Activated CD4-positive, alpha-beta memory T cell treated with anti-CD3 and anti-CD28 coated beads for 36 hours (primary cell): Measurements from ENCODE around the gene NBAS. TPM values are rescaled to one million over a fixed set of nuclear protein-coding genes. Genes with fewer than 3 reads are reported as not detected.
"Not testable (repeated sequence)": the region's sequence is repeated elsewhere in the genome, so short reads cannot be mapped to it uniquely, and the experiment has no call there.

ENCODE experiments used
- CTCF ChIA-PET: fragments of 350-600 bp; sonication (Branson Sonifier 250); formaldehyde crosslinking; loops from one replicate; lab custom pipeline; 2021; ENCODE audit warnings: antibody characterized with exemption, inconsistent platforms; lab: Charles Lee
- POLR2A ChIA-PET: fragments of 350-600 bp; sonication (Branson Sonifier 250); formaldehyde crosslinking; loops from one replicate; lab custom pipeline; 2021; ENCODE audit warnings: antibody characterized with exemption; lab: Charles Lee
- DNase-seq: peaks from one replicate; pipeline ENCODE4 v3.0.0-alpha.2; 2020
- H3K27ac Mint-ChIP-seq: one replicate; pipeline ENCODE4 v1.8.0; 2021; ENCODE audit warnings: mixed read lengths
- H3K27me3 Mint-ChIP-seq: one replicate; pipeline ENCODE4 v1.8.0; 2021; ENCODE audit warnings: mixed read lengths
- H3K36me3 Mint-ChIP-seq: one replicate; pipeline ENCODE4 v1.8.0; 2021; ENCODE audit warnings: mixed read lengths
- H3K4me1 Mint-ChIP-seq: one replicate; pipeline ENCODE4 v1.8.0; 2021; ENCODE audit warnings: low read depth, mixed read lengths
- H3K4me3 Mint-ChIP-seq: one replicate; pipeline ENCODE4 v1.8.0; 2021; ENCODE audit warnings: mild to moderate bottlenecking, mixed read lengths
- H3K9me3 Mint-ChIP-seq: one replicate; pipeline ENCODE4 v1.8.0; 2021; ENCODE audit warnings: mixed read lengths
- intact Hi-C: fragments of 100-400 bp; cut with micrococcal nuclease; formaldehyde crosslinking; loops from one replicate; pipeline ENCODE4 v1.15.1; 2023
- total RNA-seq, 2 experiments: library from RNA; stranded (reverse); gene quantifications; one replicate each; pipeline ENCODE4 v1.2.3, GENCODE V29; 2021

Gene NBAS
- total RNA-seq, 2 experiments from 2014 or later = 40.1 to 44.0 TPM

- CTCF ChIA-PET = interaction anchor here (1.4 kb wide), 1 partner anchor 67 kb away, joined by 4 read pairs; no protein-coding TSS in a partner anchor
- Mint-ChIP-seq H3K4me3 (no peak overlapping the region), H3K27ac (no peak overlapping the region), H3K27me3 (no peaks in the 10 kb centered on the region), H3K9me3 (no peaks in the 10 kb centered on the region), H3K4me1 (no peaks in the 10 kb centered on the region), H3K36me3 (peaks cover 43% of the 10 kb centered on the region)
- POLR2A ChIA-PET = no interaction called here
- intact Hi-C loops = no loop called here
- DNase-seq = no peak
Observed at GRCh38 chr2:15510552-15510951, 50.6 kb downstream of the NBAS start.

GRCh38 chr2:15510131-15510530, 51.0 kb downstream of the NBAS start:
- intact Hi-C loops = no loop called here
- H3K4me3 Mint-ChIP-seq = no peak overlapping the region
- CTCF ChIA-PET = interaction anchor here (1.4 kb wide), 1 partner anchor 67 kb away, joined by 4 read pairs; no protein-coding TSS in a partner anchor
- H3K9me3 Mint-ChIP-seq = no peaks in the 10 kb centered on the region
- no peak overlapping the region for H3K27ac Mint-ChIP-seq
- POLR2A ChIA-PET = no interaction called here
- H3K27me3 Mint-ChIP-seq = no peaks in the 10 kb centered on the region
- peaks cover 43% of the 10 kb centered on the region for H3K36me3 Mint-ChIP-seq
- peaks cover 2% of the 10 kb centered on the region for H3K4me1 Mint-ChIP-seq
- DNase-seq = no peak

GRCh38 chr2:15507697-15508096, 53.4 kb downstream of the NBAS start:
- peaks cover 2% of the 10 kb centered on the region for H3K4me1 Mint-ChIP-seq
- H3K36me3 Mint-ChIP-seq = peaks cover 36% of the 10 kb centered on the region
- CTCF ChIA-PET = no interaction called here
- H3K27ac Mint-ChIP-seq = no peak overlapping the region
- POLR2A ChIA-PET = no interaction called here
- H3K27me3 Mint-ChIP-seq = no peaks in the 10 kb centered on the region
- DNase-seq = no peak
- H3K9me3 Mint-ChIP-seq = no peaks in the 10 kb centered on the region
- intact Hi-C loops = no loop called here
- H3K4me3 Mint-ChIP-seq = no peak overlapping the region

- Mint-ChIP-seq H3K4me3 (no peak overlapping the region), H3K27me3 (no peaks in the 10 kb centered on the region), H3K9me3 (no peaks in the 10 kb centered on the region), H3K4me1 (peaks cover 2% of the 10 kb centered on the region), H3K36me3 (peaks cover 37% of the 10 kb centered on the region), H3K27ac (no peak overlapping the region)
- CTCF ChIA-PET = no interaction called here
- intact Hi-C loops = no loop called here
- no peak for DNase-seq
- POLR2A ChIA-PET = no interaction called here
Observed at GRCh38 chr2:15507061-15507460, 54.1 kb downstream of the NBAS start.

GRCh38 chr2:15506229-15506819, 54.8 kb downstream of the NBAS start:
- DNase-seq = no peak
- Mint-ChIP-seq H3K27me3 (no peaks in the 10 kb centered on the region), H3K9me3 (no peaks in the 10 kb centered on the region), H3K4me1 (peaks cover 2% of the 10 kb centered on the region), H3K4me3 (no peak overlapping the region), H3K36me3 (peaks cover 35% of the 10 kb centered on the region), H3K27ac (no peak overlapping the region)
- ChIA-PET POLR2A (no interaction called here), CTCF (interaction anchor here (1.3 kb wide), 1 partner anchor 71 kb away, joined by 3 read pairs; no protein-coding TSS in a partner anchor)
- intact Hi-C loops = no loop called here

- POLR2A ChIA-PET = no interaction called here
- DNase-seq = no peak
- Mint-ChIP-seq H3K27me3 (no peaks in the 10 kb centered on the region), H3K4me3 (no peak overlapping the region), H3K27ac (no peak overlapping the region), H3K4me1 (peaks cover 2% of the 10 kb centered on the region), H3K36me3 (peaks cover 28% of the 10 kb centered on the region), H3K9me3 (no peaks in the 10 kb centered on the region)
- CTCF ChIA-PET = interaction anchor here (1.3 kb wide), 1 partner anchor 72 kb away, joined by 3 read pairs; no protein-coding TSS in a partner anchor
- intact Hi-C loops = no loop called here
Observed at GRCh38 chr2:15504882-15505663, 56.1 kb downstream of the NBAS start.

- peaks cover 38% of the 10 kb centered on the region for H3K36me3 Mint-ChIP-seq
- CTCF ChIA-PET = not testable (repeated sequence)
Observed at GRCh38 chr2:15499251-15499650, 61.9 kb downstream of the NBAS start.

GRCh38 chr2:15498554-15498953, 62.6 kb downstream of the NBAS start:
- ChIA-PET POLR2A (no interaction called here), CTCF (no interaction called here)
- DNase-seq = no peak
- peaks cover 38% of the 10 kb centered on the region for H3K36me3 Mint-ChIP-seq
- H3K4me3 Mint-ChIP-seq = no peak overlapping the region
- intact Hi-C loops = no loop called here
- H3K27me3 Mint-ChIP-seq = no peaks in the 10 kb centered on the region
- no peak overlapping the region for H3K27ac Mint-ChIP-seq
- no peaks in the 10 kb centered on the region for H3K4me1 Mint-ChIP-seq
- no peaks in the 10 kb centered on the region for H3K9me3 Mint-ChIP-seq

More at GRCh38 chr2:15499251-15499650, 61.9 kb downstream of the NBAS start:
- H3K4me3 Mint-ChIP-seq, H3K9me3 Mint-ChIP-seq, H3K4me1 Mint-ChIP-seq, intact Hi-C loops, H3K27me3 Mint-ChIP-seq, POLR2A ChIA-PET, DNase-seq, H3K27ac Mint-ChIP-seq: not testable (repeated sequence)

- Mint-ChIP-seq H3K9me3 (no peaks in the 10 kb centered on the region), H3K27ac (no peak overlapping the region), H3K36me3 (peaks cover 35% of the 10 kb centered on the region), H3K4me3 (no peak overlapping the region), H3K27me3 (no peaks in the 10 kb centered on the region), H3K4me1 (peaks cover 6% of the 10 kb centered on the region)
- ChIA-PET POLR2A (no interaction called here), CTCF (interaction anchor here (1.0 kb wide), 1 partner anchor 10 kb away, joined by 3 read pairs; no protein-coding TSS in a partner anchor)
- intact Hi-C loops = no loop called here
- DNase-seq = no peak
Observed at GRCh38 chr2:15494877-15495276, 66.3 kb downstream of the NBAS start.

GRCh38 chr2:15492773-15493325, 68.3 kb downstream of the NBAS start:
- no peak for DNase-seq
- H3K4me3 Mint-ChIP-seq = no peak overlapping the region
- ChIA-PET CTCF (no interaction called here), POLR2A (no interaction called here)
- H3K9me3 Mint-ChIP-seq = no peaks in the 10 kb centered on the region
- peaks cover 27% of the 10 kb centered on the region for H3K36me3 Mint-ChIP-seq
- peaks cover 8% of the 10 kb centered on the region for H3K4me1 Mint-ChIP-seq
- H3K27ac Mint-ChIP-seq = no peak overlapping the region
- intact Hi-C loops = no loop called here
- no peaks in the 10 kb centered on the region for H3K27me3 Mint-ChIP-seq

- Mint-ChIP-seq H3K27ac (no peak overlapping the region), H3K36me3 (peaks cover 35% of the 10 kb centered on the region), H3K9me3 (no peaks in the 10 kb centered on the region), H3K27me3 (no peaks in the 10 kb centered on the region), H3K4me1 (peaks cover 2% of the 10 kb centered on the region), H3K4me3 (no peak overlapping the region)
- intact Hi-C loops = no loop called here
- DNase-seq = no peak
- POLR2A ChIA-PET = no interaction called here
- CTCF ChIA-PET = no interaction called here
Observed at GRCh38 chr2:15486770-15487169, 74.4 kb downstream of the NBAS start.

GRCh38 chr2:15485949-15486348, 75.2 kb downstream of the NBAS start:
- no peak overlapping the region for H3K4me3 Mint-ChIP-seq
- H3K4me1 Mint-ChIP-seq = peaks cover 2% of the 10 kb centered on the region
- no peaks in the 10 kb centered on the region for H3K27me3 Mint-ChIP-seq
- POLR2A ChIA-PET = interaction anchor here (0.6 kb wide), 1 partner anchor 308 kb away, joined by 3 read pairs; no protein-coding TSS in a partner anchor
- peaks cover 38% of the 10 kb centered on the region for H3K36me3 Mint-ChIP-seq
- intact Hi-C loops = no loop called here
- DNase-seq = no peak
- CTCF ChIA-PET = no interaction called here
- no peaks in the 10 kb centered on the region for H3K9me3 Mint-ChIP-seq
- no peak overlapping the region for H3K27ac Mint-ChIP-seq
